HG03103 (cell line): ENCODE measurements around the gene PDE1A.

Source experiments
- ATAC-seq: cut with Tn5 transposase; IDR thresholded peaks from one replicate; pipeline ENCODE4 v1.9.1; 2021; ENCODE audit warnings: low read depth; ENCODE audit not compliant: unreplicated experiment

The PDE1A gene

DNA sequence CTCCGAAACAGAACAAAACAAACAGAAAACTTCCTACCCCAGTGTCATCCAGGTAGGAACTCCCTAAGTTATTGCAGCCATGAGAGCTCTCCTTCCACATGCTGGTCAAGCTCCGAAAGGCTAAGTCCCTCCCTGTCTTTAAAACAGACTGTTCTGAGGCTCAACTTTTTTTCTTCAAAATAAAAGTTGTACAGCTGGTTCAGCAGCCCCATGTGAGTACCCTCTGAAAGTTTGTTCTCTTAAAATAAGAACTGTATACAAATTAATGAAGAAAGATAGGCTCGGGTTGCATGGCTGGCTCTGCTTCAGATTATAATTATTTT, at the start of gene PDE1A:
TSS of gene PDE1A (minus strand) at position 119 of the 323 bp plus-strand sequence.
- no peak for ATAC-seq

DNA sequence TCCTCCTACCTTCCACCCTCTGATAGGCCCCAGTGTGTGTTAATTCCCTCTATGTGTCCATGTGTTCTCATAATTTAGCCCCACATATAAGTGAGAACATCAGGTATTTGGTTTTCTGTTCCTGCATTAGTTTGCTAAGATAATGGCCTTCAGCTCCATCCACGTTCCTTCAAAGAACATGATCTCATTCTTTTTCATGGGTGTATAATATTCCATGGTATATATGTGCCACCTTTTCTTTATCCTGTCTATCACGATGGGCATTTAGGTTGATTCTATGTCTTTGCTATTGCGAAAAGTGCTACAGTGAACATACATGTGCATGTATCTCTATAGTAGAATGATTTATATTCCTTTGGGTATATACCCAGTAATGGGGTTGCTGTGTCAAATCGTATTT, 46.8 kb upstream of the PDE1A start:
- ATAC-seq: no peak

DNA sequence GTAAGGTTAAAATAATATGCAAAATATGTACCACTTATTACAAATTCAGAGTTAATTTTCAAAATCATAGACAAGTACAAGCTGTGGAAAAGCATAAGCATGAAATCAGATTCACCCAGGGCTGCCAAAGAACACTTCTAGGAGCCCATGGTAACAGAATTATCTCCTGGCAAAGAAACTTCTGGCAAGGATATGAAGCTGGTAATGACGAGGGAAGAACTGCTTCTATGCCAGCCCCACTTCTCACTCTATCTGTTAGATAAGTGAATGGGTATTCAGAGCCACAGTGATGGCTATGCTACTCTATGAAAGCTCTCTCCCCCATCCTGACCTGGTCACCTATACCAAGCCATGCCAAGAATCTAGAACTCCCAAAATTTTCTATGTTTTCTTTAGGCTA, 36.9 kb upstream of the PDE1A start:
- no peak for ATAC-seq

DNA sequence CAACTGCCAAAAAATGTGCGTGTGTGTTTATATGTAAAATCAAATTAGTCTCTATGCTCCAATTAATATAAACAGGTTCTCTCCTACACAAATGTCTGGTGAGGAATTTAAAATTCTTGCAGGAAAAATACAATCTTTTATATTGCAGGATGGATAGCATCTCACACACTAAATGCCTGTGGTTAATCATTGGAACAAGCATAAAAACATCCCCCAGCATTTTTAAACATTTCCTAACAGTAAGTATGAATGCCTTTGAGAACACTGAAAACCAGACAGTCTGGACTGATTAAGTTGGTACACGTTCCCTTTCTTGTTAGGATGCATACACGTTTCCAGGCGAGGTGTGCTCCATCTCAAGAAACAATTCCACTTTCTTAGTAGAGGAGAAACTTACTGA, 29.9 kb upstream of the PDE1A start:
- no peak for ATAC-seq

DNA sequence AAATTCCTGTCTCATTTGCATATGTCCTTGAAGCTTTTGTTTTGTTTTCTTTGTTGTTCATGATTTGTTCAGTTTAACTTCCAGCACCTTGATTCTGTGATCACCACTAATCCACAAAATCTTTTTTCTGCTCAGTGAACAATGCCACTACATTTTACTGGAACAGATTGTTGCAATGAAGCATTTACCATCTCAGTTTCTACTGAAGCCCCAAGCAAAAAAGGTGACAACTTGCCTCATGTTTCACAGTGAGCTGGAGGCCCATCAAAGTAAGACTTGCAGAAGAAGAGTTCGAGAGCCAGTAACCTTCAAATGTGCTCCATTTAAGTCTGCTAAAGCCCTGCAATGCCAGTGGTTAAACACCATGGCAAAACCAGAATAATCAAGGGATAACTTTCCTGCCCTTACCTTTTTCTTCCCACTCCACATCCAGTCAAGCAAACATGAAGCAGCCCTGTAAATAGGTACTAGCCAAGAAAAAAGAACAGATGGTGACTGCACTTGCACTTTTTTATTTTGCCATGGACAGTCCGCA, 25.7 kb upstream of the PDE1A start:
- no peak for ATAC-seq

DNA sequence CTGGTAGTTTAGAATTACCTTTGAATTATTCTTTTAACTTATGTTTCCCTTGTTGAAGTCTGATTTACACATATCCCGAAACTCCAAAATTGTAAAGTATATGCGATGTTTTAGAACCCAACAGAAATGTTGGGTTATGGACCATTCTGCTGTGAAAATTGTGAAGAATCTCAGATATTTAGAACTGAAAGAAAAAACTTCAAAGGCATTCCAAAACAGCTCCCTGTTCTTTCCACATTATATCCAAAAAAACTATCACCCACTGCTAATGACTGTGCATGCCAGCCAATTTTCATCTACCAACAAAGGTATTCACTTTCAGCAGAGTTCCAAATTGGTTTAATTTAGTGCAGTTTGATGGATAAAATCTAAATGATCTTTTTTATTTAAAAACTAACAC, 21.5 kb upstream of the PDE1A start:
- ATAC-seq: no peak

DNA sequence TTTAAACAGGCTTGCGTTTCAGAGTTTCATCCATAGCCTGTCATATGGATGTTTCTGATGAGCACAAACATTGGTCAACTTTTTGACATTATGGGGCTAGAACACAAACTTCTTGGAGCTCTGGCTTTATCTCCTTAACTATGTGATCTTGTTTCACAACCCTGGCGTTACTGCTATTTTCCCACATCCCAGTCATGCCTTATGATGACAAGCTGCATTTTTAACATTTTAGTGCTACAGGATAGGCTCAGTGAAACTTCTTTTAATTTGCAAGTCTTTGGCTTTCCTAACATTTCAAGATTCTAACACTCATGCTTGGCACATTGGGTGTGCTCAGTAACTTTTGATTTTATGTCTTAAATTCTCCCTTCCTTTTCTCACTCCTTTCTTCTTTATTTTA, 21.0 kb upstream of the PDE1A start:
- no peak for ATAC-seq

DNA sequence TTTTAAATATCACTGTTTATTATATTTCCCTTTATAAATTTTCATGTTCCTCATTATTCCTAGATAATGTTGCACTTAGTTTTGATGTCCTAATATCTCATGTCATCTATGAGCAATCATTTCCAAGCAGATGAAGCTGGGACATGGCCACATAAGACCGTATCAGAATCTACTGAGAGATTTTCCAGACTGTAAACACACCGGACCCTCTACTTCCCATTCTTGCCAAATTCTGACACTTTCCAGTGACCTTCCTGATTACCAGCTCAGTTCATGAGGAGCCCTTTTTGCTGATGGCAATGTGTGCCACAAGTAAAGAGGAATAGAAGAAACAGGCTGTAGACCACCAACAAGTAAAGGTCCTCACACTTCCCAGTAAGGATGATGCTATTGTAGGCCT, 20.3 kb upstream of the PDE1A start:
- no peak for ATAC-seq

DNA sequence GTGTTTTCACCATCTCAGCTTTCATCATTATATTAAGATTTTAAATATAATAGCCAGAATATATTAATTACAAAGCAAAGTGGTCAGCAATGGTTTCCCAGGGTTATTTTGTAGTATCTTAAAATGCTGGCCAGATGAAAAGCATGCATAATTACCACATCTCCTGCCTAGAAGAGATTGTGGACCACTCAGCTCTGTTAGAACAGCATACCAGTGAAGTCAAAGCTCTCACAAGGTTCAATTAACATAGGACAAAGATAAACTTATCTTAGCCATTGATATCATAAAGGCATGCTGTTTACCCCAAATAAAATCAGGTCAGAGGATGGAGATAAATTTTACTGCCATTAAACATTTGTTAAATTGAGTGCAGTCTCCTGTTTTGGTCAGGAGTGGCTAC, 19.3 kb upstream of the PDE1A start:
- ATAC-seq: no peak

DNA sequence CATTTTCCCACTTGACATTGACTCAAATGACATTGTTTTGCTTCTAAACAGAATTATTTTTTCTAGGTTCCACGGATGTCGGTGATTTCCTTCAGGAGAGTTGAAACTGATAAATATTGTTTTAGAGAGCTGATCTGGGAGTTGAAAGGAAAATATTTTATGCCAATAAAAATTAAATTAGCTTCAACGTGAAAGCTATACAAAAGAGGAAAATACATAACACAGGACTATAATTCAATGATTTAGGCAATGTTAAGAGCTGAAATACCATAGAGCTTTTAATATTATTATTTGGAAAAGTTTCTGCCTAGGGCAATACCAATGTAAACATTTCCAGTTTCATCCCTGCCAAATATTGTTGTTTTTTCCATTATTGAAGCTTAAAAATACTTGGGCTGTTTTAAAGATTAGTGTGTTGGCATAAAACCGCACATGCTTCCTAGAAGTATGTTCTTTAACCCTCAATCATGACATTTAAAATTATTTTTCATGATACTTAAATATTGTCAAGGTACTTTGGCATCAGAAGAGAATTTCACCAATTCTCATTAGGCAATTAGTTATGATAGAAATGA, 18.6 kb upstream of the PDE1A start:
- ATAC-seq: no peak

DNA sequence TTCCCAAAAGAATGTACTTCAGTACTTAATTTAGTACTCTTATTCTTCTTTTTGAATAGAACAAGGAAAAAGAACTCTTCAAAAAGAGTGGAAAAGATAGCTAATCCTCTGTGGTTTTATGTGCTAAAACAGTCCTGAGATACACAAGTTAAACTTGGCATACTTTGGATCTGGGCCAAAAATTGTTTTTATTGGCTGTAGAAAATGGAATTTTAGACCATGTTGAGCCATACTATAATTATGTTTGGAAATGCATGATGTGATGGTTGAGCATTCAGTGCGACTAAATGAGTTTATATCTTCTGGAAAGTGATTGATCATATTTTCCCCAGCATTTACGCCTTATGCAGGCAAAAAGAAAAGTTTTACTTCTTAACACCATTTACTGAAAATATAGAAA, 18.0 kb upstream of the PDE1A start:
- no peak for ATAC-seq

DNA sequence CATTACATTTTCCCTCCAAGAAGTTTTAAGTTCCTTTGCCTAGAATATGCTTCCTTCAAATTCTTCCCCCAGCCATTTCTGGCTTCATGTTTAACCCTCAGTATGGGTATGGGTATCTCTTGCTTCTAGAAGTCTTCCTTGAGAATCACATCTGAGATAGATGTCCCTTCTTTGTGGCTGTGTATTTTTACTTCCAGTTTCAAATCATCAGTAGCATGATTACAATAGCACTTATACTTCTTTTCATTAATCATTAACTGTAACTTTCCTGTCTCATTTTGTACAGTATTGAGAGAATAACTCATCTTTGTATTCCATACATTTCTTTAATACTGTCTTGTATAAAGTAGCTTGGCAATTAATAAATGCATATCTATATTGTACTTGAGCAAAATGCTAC, 17.3 kb upstream of the PDE1A start:
- no peak for ATAC-seq

DNA sequence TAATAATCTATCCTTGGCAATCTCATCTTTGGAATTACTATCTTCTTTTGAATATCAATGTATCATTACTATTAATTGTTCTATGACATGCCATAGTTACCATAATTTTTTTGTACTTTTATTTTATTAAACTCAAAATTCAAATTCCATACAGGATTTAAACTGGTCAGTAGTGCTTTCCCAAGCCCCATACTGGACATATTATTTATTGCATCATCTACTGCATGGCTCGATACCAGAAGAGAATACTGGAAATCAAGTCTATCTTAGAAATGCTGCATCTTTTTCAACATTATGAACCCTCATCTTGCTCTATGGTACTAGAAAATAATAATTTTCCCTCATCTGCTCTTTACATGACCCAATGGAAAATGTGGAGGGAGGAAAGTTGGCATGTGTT, 9.4 kb upstream of the PDE1A start:
- ATAC-seq: no peak

DNA sequence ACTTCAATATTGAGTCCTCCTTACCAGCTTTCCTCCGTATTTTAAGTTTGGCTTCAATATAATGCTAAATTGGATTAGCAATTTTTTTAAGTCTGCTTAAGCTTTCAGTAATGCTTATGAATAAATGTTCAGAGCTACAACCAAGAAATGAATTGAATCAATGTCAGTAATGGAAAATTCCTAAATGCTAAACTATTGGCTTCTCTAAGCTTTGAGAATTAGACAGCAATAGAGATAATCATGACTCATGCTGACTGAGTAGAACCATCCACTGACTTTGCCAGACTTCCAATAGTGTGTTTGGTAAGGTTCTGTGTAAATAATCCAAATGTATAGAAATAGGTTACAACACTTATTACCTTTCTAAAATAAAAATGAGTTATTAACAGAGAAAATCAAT, 8.9 kb upstream of the PDE1A start:
- no peak for ATAC-seq

DNA sequence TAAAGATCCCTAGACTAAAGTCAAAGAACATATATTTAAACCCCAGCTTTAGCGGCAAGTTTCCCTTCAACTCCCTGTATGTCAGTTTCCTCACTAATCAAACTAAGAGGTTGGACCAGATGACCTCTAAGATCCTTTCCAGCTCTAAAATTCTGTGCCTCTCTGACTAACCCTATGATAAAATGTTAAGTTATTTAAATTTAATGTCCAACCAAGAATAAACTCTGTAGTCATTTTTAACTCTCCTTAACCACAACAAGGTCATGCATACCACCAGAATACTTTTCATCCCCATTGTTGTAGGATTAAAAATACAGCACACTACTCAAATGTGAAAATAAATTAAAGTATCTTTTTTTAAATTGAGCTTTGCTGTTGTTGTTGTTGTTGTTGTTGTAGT, 5.2 kb upstream of the PDE1A start:
- no peak for ATAC-seq

DNA sequence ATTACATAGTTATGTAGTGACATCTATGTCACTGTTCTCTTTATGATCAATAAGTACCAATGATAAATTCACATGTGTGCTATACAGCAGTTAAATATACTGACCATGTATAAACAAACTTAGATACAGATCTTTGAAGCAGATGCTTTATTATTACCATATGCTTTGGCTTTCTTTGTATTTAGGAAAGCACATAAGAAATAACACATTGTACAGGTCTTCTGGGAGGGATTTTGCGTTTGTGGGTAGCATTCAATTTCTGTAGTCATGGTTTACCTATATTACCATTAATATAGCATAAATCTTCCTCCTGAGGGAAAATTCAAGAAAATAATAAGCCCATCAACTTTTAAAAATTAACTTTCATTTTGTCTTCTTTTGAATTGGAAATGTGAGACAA, 1.6 kb upstream of the PDE1A start:
- ATAC-seq: no peak

DNA sequence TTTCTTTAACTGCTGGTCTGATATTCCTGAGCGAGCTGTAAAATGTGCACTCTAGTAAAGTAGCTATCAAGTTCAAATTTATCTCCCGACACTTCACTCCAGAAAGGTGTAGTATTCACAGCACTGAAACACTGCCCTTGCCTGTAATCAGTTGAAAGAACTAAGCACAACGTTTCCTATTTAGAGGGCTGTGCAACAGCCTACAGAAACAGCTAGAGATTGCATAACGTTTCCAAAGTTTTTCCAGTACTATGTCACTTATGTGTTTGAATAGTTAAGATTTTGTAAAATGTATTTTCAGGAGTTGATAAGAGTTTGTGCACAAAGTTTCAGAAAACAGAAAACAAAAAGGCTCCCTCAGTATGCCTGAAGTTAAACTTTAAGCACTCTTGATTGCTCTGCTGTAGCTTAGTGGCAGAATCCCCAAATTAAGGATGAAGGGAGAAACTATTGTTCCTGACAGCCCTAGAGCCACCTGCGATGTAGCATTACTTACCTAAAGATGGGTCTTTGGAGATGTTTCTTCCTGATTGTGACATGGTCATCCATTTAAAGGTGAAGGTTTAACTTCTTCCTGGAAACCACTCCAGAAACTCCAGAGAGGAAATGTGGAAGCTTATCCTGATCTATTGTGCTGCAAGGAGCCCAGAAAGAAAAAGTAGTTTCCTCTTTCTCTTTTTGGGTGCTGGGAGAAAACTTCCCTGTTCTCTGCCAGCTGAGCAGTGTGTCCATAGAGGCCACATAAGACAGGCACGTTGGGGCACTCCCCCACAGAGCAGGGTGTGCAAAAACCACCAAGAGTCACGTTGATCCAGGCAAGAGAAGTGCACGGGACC, 536 bp downstream of the PDE1A start:
- no peak for ATAC-seq

DNA sequence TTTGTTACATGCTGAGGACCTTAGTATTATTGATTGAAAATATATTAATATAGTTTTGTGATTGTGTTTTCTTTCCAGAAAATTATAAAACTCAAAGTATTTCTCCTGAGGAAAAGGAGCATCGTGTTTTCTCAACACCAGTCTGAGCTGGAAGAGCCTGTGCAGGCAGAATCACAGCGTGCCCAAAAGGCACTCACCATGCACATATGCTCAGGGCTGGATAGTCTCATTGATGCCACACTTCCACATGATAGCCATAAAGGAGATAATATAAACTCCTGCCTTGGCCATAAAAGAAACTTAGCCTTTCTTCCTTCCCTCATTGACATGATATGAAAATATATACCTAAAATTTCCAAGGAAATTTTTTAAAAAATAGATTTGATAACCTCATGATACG, 4.0 kb downstream of the PDE1A start:
- ATAC-seq: no peak

DNA sequence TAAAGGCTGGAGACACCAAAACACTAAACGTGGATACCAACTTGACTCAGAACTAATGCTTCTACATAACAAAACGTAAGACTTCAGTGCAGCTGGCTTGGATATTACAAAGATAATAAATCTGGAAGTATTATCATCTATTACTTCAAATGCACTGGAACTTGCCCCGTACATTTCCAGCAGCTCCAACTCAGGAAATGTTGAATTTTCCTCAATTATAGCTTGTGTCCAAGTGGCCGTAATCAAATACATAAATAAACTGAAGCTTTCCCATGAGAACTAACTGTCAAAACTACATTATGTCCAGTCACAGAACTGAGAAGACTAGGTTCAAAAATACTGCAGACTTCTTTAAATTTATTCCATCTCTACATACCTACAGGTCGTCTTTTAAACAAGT, 6.2 kb downstream of the PDE1A start:
- no peak for ATAC-seq

DNA sequence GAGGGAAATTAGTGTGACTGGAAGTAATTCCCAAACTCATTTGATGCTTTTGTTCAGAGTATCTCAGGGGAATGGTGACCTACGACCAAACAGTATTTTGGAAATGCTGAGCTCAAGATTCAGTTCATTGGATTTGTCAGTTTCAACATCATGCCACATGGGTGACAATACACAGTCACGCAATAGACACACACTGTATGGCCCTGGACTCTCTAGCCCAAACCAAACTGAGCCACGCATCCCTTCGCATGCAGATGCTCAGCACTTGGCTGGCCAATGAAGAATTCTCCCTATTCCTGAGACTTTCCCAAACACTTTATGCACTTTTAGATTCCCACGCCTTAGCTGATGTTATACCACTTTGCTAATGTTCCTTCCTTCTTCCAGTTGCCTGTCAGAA, 10.0 kb downstream of the PDE1A start:
- no peak for ATAC-seq

DNA sequence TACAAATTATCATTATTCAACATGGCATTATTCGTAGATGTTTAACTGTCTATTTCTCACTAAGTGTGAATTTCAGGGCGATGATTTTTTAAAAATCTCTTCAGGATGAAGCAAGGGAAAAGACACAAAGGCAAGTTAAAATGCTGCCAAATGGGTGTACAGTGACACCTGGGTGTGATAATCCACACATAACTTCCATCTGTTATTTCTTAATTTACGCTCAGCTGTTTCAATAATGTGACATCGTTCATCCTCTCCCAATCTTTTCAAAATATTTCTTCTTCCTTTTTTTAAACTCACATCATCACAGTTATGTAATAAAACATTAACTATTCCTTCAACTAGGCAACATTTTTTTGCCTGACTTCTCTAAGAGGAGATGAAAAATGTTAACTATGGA, 10.6 kb downstream of the PDE1A start:
- no peak for ATAC-seq

DNA sequence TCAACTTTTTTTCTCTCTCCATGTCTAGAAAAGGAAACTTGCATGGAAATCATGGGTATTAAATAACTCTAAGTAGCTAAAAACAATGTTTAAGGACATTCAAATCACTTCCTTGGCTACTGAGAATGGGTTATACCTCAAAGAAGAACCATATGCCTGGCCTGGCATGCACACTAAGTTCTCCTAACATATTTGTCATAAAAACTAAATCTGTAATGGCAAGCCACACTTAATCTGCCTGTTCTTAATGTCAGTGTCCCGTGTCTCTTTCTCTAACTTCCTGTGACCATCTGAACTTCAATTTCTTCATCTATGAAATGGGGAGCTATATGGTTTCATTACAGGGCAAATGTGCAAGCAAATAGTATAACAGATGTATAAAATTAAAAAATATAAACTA, 11.1 kb downstream of the PDE1A start:
- no peak for ATAC-seq
